CD14-positive monocyte (primary cell): ENCODE data around the gene OR9Q1. TPM values are rescaled to one million over a fixed set of nuclear protein-coding genes. Genes with fewer than 3 reads are reported as not detected.

ENCODE experiments used
- DNase-seq, 3 donors: peaks; one replicate each; pipeline ENCODE4 v3.0.0-alpha.2; 2011 to 2022
- H2AFZ ChIP-seq: 2 replicates; pipeline ENCODE4 v1.6.0; 2012; ENCODE audit warnings: mild to moderate bottlenecking, low read depth, low read length, inconsistent platforms; ENCODE audit not compliant: insufficient read depth, poor library complexity, severe bottlenecking
- H3K27ac ChIP-seq, 2 donors: 1 replicate in 1 of 2; 2 replicates in 1 of 2; pipeline ENCODE4 v1.5.1; 2012 to 2013; ENCODE audit warnings: low read length in 2 of 2, control low read depth in 1 of 2, inconsistent platforms in 1 of 2, low read depth in 1 of 2, mild to moderate bottlenecking in 1 of 2
- H3K27me3 ChIP-seq, 2 donors: one replicate each; pipeline versions ENCODE4 v1.6.0 to v1.6.1; 2011 to 2013; ENCODE audit warnings: low read length in 2 of 2; ENCODE audit not compliant: control insufficient read depth in 2 of 2, insufficient read depth in 2 of 2
- H3K36me3 ChIP-seq, 2 donors: replicated peaks in 1 of 2; 1 replicate in 1 of 2; 2 replicates in 1 of 2; pipeline versions ENCODE4 v1.5.1 to v1.6.1; 2012 to 2013; ENCODE audit warnings: low read length in 2 of 2, control low read depth in 1 of 2, inconsistent platforms in 1 of 2, mild to moderate bottlenecking in 1 of 2; ENCODE audit not compliant: insufficient read depth in 2 of 2, control insufficient read depth in 1 of 2
- H3K4me1 ChIP-seq, 2 donors: 1 replicate in 1 of 2; 2 replicates in 1 of 2; pipeline versions ENCODE4 v1.5.1 to v1.6.1; 2012 to 2013; ENCODE audit warnings: low read length in 2 of 2, control low read depth in 1 of 2, inconsistent platforms in 1 of 2, mild to moderate bottlenecking in 1 of 2, moderate library complexity in 1 of 2; ENCODE audit not compliant: insufficient read depth in 2 of 2, control insufficient read depth in 1 of 2
- H3K4me2 ChIP-seq: replicated peaks from 2 replicates; pipeline ENCODE3; 2012; ENCODE audit warnings: low read length, moderate library complexity, mild to moderate bottlenecking; ENCODE audit not compliant: poor library complexity, severe bottlenecking; ENCODE audit errors: extremely low read depth
- H3K4me3 ChIP-seq, 3 experiments: fragments of 200-600 bp in 1 of 3; sonication (generic) in 1 of 3; replicated peaks in 1 of 3; 1 replicate in 2 of 3; 2 replicates in 1 of 3; pipeline ENCODE4 v1.5.1; 2011 to 2013; ENCODE audit warnings: low read length in 3 of 3, mild to moderate bottlenecking in 3 of 3, control low read depth in 2 of 3, low read depth in 2 of 3, inconsistent platforms in 1 of 3, moderate library complexity in 1 of 3
- H3K79me2 ChIP-seq: 2 replicates; pipeline ENCODE4 v1.6.0; 2012; ENCODE audit warnings: mild to moderate bottlenecking, control low read depth, inconsistent platforms, low read length, moderate library complexity; ENCODE audit not compliant: insufficient read depth
- H3K9ac ChIP-seq: 2 replicates; pipeline ENCODE4 v1.6.0; 2017; ENCODE audit warnings: low read length, mild to moderate bottlenecking; ENCODE audit not compliant: insufficient read depth, poor library complexity, severe bottlenecking
- H3K9me3 ChIP-seq, 2 donors: replicated peaks in 1 of 2; 1 replicate in 1 of 2; 2 replicates in 1 of 2; pipeline versions ENCODE4 v1.5.1 to v1.6.1; 2012 to 2013; ENCODE audit warnings: low read length in 2 of 2, control low read depth in 1 of 2; ENCODE audit not compliant: control insufficient read depth in 1 of 2, insufficient read depth in 1 of 2
- H4K20me1 ChIP-seq: 2 replicates; pipeline ENCODE4 v1.6.0; 2012; ENCODE audit warnings: mild to moderate bottlenecking, low read length, control low read depth, moderate library complexity; ENCODE audit not compliant: insufficient read depth
- H3K27ac Mint-ChIP-seq, 7 donors: one replicate each; pipeline ENCODE4 v1.8.0; 2020; ENCODE audit warnings: mild to moderate bottlenecking in 7 of 7, mixed read lengths in 7 of 7, moderate library complexity in 6 of 7, inconsistent platforms in 2 of 7
- H3K27me3 Mint-ChIP-seq, 3 donors: one replicate each; pipeline ENCODE4 v1.8.0; 2021 to 2022; ENCODE audit warnings: low read depth in 3 of 3, mild to moderate bottlenecking in 3 of 3, mixed read lengths in 3 of 3, moderate library complexity in 3 of 3, inconsistent platforms in 1 of 3
- H3K36me3 Mint-ChIP-seq, 2 donors: one replicate each; pipeline ENCODE4 v1.8.0; 2020; ENCODE audit warnings: mixed read lengths in 2 of 2, inconsistent platforms in 1 of 2, mild to moderate bottlenecking in 1 of 2
- H3K4me1 Mint-ChIP-seq: one replicate; pipeline ENCODE4 v1.8.0; 2020; ENCODE audit warnings: mild to moderate bottlenecking, mixed read lengths
- H3K4me3 Mint-ChIP-seq, 2 donors: one replicate each; pipeline ENCODE4 v1.8.0; 2020; ENCODE audit warnings: mild to moderate bottlenecking in 2 of 2, mixed read lengths in 2 of 2, moderate library complexity in 1 of 2
- H3K9me3 Mint-ChIP-seq, 7 donors: one replicate each; pipeline ENCODE4 v1.8.0; 2020 to 2022; ENCODE audit warnings: mixed read lengths in 7 of 7, mild to moderate bottlenecking in 6 of 7, moderate library complexity in 6 of 7, inconsistent platforms in 2 of 7
- CTCF ChIP-seq: fragments of 200-600 bp; IDR thresholded peaks from one replicate; pipeline ENCODE4 v1.8.0; 2022; ENCODE audit warnings: antibody characterized with exemption, mild to moderate bottlenecking
- WGBS: methylation state at CpG from one replicate; pipeline ENCODE4 v1.1.5; 2013; ENCODE audit warnings: missing lambda C conversion rate; ENCODE audit not compliant: insufficient coverage; 5-methylcytosine and 5-hydroxymethylcytosine counted together
- intact Hi-C, 2 donors: fragments of 100-400 bp; cut with micrococcal nuclease; formaldehyde crosslinking; loops; one replicate each; pipeline versions ENCODE4 v1.15.0 to v1.15.1; 2023
- polyA plus RNA-seq, 3 donors: library from polyadenylated mRNA; depleted of rRNA in 1 of 3; unstranded in 2 of 3; stranded (reverse) in 1 of 3; fragments of 300-500 nt in 2 of 3; fragments of >200 nt in 1 of 3; fragmentation: Illumina TruSeq in 2 of 3; gene quantifications; 1 replicate in 2 of 3; 2 replicates in 1 of 3; pipeline ENCODE4 v1.2.3, GENCODE V29; 2012 to 2021

OR9Q1 gene
- polyA plus RNA-seq, 3 donors = not detected

GRCh38 chr11:58027341-58027740 is 3.7 kb downstream of the OR9Q1 start:
- peaks cover 0 to 6% of the 10 kb centered on the region in 2 donors for H3K9me3 ChIP-seq
- no peak for TF ChIP-seq CTCF
- no peak overlapping the region for H3K27ac ChIP-seq
- WGBS = 88% methylated on average over 1 of the region's 4 CpGs
- no peaks in the 10 kb centered on the region for H3K36me3 Mint-ChIP-seq
- no peaks in the 10 kb centered on the region for H3K27me3 ChIP-seq
- H3K79me2 ChIP-seq = no peaks in the 10 kb centered on the region
- no peaks in the 10 kb centered on the region for H3K36me3 ChIP-seq
- no peak overlapping the region for H2AFZ ChIP-seq
- H3K27ac Mint-ChIP-seq = no peak overlapping the region
- no peak overlapping the region for H3K4me3 ChIP-seq
- no peaks in the 10 kb centered on the region for H3K4me1 ChIP-seq
- peaks cover 0 to 9% (median 4%) of the 10 kb centered on the region in 7 donors for H3K9me3 Mint-ChIP-seq
- H3K4me2 ChIP-seq = no peak overlapping the region
- no peak for DNase-seq
- intact Hi-C loops = no loop called here
- no peaks in the 10 kb centered on the region for H4K20me1 ChIP-seq
- no peaks in the 10 kb centered on the region for H3K4me1 Mint-ChIP-seq
- H3K4me3 Mint-ChIP-seq = no peak overlapping the region
- no peak overlapping the region for H3K9ac ChIP-seq
- H3K27me3 Mint-ChIP-seq = peaks cover 0 to 4% (median 0%) of the 10 kb centered on the region in 3 donors

- H3K9me3 Mint-ChIP-seq = peaks cover 0 to 10% (median 4%) of the 10 kb centered on the region in 7 donors
- intact Hi-C loops = no loop called here
- Histone ChIP-seq H4K20me1 (no peaks in the 10 kb centered on the region), H3K9me3 (peaks cover 0 to 6% of the 10 kb centered on the region in 2 donors), H3K27me3 (no peaks in the 10 kb centered on the region), H3K4me3 (no peak overlapping the region), H3K36me3 (no peaks in the 10 kb centered on the region), H3K9ac (no peak overlapping the region), H3K4me1 (no peaks in the 10 kb centered on the region), H3K27ac (no peak overlapping the region), H2AFZ (no peak overlapping the region), H3K4me2 (no peak overlapping the region), H3K79me2 (no peaks in the 10 kb centered on the region)
- peak in 2 of 3 donors; percentile 1 to 51 for DNase-seq
- WGBS = 45% methylated on average over 3 of the region's 6 CpGs
- peak overlapping the region in 1 of 7 donors; percentile 46 for H3K27ac Mint-ChIP-seq
- no peaks in the 10 kb centered on the region for H3K36me3 Mint-ChIP-seq
- no peaks in the 10 kb centered on the region for H3K4me1 Mint-ChIP-seq
- TF ChIP-seq CTCF = no peak
- peaks cover 0 to 4% (median 0%) of the 10 kb centered on the region in 3 donors for H3K27me3 Mint-ChIP-seq
- no peak overlapping the region for H3K4me3 Mint-ChIP-seq
Measured at GRCh38 chr11:58028687-58029411, 5.2 kb downstream of the OR9Q1 start.
